Thyroid gland (tissue), 4 donors: ENCODE measurements around the gene SND1. TPM values are rescaled to one million over a fixed set of nuclear protein-coding genes. Genes with fewer than 3 reads are reported as not detected.

Experiments used
- DNase-seq, 2 donors: peaks; one replicate each; pipeline ENCODE4 v3.0.0-alpha.2; 2019
- H3K27ac ChIP-seq, 3 donors: fragments of 200-600 bp; sonication (generic); 1 replicate in 2 of 3; 2 replicates in 1 of 3; pipeline ENCODE4 v1.5.1; 2016 to 2019; ENCODE audit warnings: mild to moderate bottlenecking in 1 of 3, moderate library complexity in 1 of 3
- H3K27me3 ChIP-seq: fragments of 200-600 bp; sonication (generic); one replicate; pipeline ENCODE4 v1.5.1; 2019
- H3K36me3 ChIP-seq, 2 donors: fragments of 200-600 bp; sonication (generic); one replicate each; pipeline ENCODE4 v1.5.1; 2016 to 2019
- H3K4me1 ChIP-seq, 2 donors: fragments of 200-600 bp; sonication (generic); one replicate each; pipeline ENCODE4 v1.5.1; 2017 to 2019
- H3K4me3 ChIP-seq, 3 donors: fragments of 200-600 bp; sonication (generic); replicated peaks in 1 of 3; 1 replicate in 2 of 3; 2 replicates in 1 of 3; pipeline ENCODE4 v1.5.1; 2016; ENCODE audit warnings: mild to moderate bottlenecking in 1 of 3
- H3K9me3 ChIP-seq: fragments of 200-600 bp; sonication (generic); one replicate; pipeline ENCODE4 v1.5.1; 2017
- POLR2A ChIP-seq, 2 donors: fragments of 450-650 bp; IDR thresholded peaks; one replicate each; pipeline ENCODE4 v1.6.1; 2017; ENCODE audit warnings: antibody characterized with exemption in 2 of 2, mild to moderate bottlenecking in 2 of 2, moderate library complexity in 1 of 2
- WGBS, 2 donors: methylation state at CpG; one replicate each; pipeline ENCODE4 v1.1.5; 2017; 5-methylcytosine and 5-hydroxymethylcytosine counted together
- intact Hi-C: fragments of 100-400 bp; cut with DNase I; formaldehyde crosslinking; loops from one replicate; pipeline ENCODE4 v1.15.1; 2023
- total RNA-seq, 4 donors: library from RNA; depleted of rRNA; stranded (reverse); fragments of >200 nt; gene quantifications; one replicate each; pipeline ENCODE4 v1.2.3, GENCODE V29; 2016
- TF ChIP-seq, protein P1 (sequence below), 6 experiments: fragments of 200-600 bp in 3 of 6; fragments of 450-650 bp in 3 of 6; sonication (generic) in 3 of 6; IDR thresholded peaks; one replicate each; pipeline ENCODE4 v1.5.1; 2016 to 2019; ENCODE audit warnings: antibody characterized with exemption in 6 of 6, mild to moderate bottlenecking in 2 of 6, inconsistent platforms in 1 of 6, moderate library complexity in 1 of 6

The SND1 gene
- total RNA-seq, 4 donors from 2014 or later = 126 to 167 (median 144) TPM

DNA sequence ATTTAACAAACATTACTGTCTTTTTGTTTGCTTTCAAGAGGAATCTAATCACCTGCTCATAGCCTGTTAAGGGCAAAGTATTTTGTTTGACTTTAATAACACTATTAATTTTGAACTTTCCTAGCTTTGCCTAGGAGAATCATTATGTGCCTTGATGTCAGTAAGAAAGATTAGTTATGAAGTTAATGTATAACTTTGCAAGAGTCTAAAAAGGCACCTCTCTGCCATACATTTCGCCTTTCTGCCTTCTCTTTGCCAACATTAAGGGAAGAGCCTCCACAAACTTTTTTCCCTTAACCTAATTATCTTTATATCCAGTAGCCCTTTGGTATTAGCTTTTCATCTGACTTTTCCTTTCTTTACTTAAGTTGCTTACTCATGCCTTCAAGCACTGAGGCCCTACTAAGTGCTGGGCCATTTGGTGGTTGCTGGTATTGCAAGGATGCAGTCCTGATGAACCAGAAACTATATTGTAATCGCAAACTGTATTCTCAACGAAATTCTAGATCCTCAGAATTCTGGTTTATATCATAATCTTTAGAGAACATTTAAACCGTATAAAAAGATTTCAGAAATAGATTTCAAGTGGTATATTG is 108.5 kb downstream of the SND1 start:
- Histone ChIP-seq H3K36me3 (no peaks in the 10 kb centered on the region), H3K4me3 (no peak overlapping the region), H3K4me1 (no peaks in the 10 kb centered on the region), H3K9me3 (no peaks in the 10 kb centered on the region), H3K27ac (no peak overlapping the region), H3K27me3 (no peaks in the 10 kb centered on the region)
- no peak for DNase-seq
- 97% methylated on average over 4 of the region's 4 CpGs for WGBS, 2 donors
- intact Hi-C loops = no loop called here
- TF ChIP-seq, protein P1, sequence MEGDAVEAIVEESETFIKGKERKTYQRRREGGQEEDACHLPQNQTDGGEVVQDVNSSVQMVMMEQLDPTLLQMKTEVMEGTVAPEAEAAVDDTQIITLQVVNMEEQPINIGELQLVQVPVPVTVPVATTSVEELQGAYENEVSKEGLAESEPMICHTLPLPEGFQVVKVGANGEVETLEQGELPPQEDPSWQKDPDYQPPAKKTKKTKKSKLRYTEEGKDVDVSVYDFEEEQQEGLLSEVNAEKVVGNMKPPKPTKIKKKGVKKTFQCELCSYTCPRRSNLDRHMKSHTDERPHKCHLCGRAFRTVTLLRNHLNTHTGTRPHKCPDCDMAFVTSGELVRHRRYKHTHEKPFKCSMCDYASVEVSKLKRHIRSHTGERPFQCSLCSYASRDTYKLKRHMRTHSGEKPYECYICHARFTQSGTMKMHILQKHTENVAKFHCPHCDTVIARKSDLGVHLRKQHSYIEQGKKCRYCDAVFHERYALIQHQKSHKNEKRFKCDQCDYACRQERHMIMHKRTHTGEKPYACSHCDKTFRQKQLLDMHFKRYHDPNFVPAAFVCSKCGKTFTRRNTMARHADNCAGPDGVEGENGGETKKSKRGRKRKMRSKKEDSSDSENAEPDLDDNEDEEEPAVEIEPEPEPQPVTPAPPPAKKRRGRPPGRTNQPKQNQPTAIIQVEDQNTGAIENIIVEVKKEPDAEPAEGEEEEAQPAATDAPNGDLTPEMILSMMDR (IDR thresholded peaks at IDR 0.05) = no peak
- TF ChIP-seq POLR2A (IDR thresholded peaks at IDR 0.05) = no peak

DNA sequence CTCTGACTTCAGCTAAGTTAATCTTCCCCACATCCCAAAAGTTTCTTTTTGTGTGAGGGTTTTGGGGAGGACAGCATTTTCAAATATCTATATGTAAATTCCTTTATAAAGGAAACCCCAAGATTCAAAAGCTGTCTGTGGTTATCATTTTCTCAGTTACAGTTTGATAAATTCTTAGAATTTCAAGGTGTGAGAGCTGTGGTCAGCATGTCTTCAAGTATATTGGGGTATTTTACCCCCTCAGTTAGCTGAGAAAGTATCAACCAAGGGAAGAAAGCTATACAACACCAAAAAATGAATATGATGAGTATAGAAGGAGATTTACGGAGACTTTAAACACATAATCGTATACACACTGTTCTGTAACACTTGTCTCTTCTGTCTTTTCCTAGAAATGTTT is 109.2 kb downstream of the SND1 start:
- Histone ChIP-seq H3K4me3 (no peak overlapping the region), H3K4me1 (no peaks in the 10 kb centered on the region), H3K27me3 (no peaks in the 10 kb centered on the region), H3K9me3 (no peaks in the 10 kb centered on the region), H3K36me3 (no peaks in the 10 kb centered on the region), H3K27ac (no peak overlapping the region)
- DNase-seq = no peak
- no peak for TF ChIP-seq POLR2A (IDR thresholded peaks at IDR 0.05)
- TF ChIP-seq, protein P1 (IDR thresholded peaks at IDR 0.05) = no peak
- intact Hi-C loops = no loop called here
- 97 to 98% methylated on average over 2 of the region's 2 CpGs for WGBS, 2 donors

DNA sequence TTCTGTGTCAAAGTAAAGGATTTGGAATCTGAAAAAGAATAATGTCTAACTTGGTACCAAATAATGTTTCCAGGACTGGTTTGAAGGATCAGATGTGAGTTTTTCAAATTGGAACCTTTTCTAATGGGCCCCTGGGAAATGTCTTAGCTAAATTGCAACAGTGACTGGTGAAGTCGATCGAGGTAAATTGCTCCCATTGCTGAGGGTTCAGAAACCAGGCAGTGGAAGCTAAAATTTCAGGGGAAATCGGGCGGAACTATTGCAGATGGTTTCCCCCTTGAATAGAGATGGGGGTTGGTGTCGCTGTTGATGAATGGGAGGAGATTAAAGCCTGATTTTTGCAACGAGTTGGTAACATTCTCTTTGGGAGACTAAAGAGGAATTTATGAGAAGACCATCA is 112.7 kb downstream of the SND1 start:
- no peak overlapping the region for H3K4me3 ChIP-seq
- H3K9me3 ChIP-seq = no peaks in the 10 kb centered on the region
- no peaks in the 10 kb centered on the region for H3K4me1 ChIP-seq
- H3K36me3 ChIP-seq = no peaks in the 10 kb centered on the region
- intact Hi-C loops = no loop called here
- 73 to 90% methylated on average over 6 of the region's 6 CpGs for WGBS, 2 donors
- no peak for TF ChIP-seq POLR2A (IDR thresholded peaks at IDR 0.05)
- TF ChIP-seq, protein P1 (IDR thresholded peaks at IDR 0.05) = no peak
- no peaks in the 10 kb centered on the region for H3K27me3 ChIP-seq
- DNase-seq = no peak
- no peak overlapping the region for H3K27ac ChIP-seq

DNA sequence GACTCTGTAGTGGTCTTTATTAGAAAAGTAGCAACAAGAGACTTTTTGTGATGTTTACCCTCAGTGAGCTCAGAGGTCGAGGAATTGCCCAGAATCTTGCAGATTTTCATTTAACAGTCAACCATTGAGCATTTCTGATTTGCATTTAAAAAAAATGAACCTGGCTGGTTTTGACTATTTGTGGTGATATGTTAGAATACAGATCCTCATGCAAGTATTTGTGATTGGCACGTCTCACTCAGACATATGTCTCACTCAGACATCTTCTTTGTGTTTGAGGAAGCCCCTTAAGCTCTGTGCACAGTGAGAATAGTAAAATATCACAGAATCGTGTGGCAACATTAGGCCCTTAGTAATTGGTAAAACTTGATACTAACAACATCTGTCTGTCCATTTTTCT is 113.2 kb downstream of the SND1 start:
- no peak overlapping the region for H3K27ac ChIP-seq

DNA sequence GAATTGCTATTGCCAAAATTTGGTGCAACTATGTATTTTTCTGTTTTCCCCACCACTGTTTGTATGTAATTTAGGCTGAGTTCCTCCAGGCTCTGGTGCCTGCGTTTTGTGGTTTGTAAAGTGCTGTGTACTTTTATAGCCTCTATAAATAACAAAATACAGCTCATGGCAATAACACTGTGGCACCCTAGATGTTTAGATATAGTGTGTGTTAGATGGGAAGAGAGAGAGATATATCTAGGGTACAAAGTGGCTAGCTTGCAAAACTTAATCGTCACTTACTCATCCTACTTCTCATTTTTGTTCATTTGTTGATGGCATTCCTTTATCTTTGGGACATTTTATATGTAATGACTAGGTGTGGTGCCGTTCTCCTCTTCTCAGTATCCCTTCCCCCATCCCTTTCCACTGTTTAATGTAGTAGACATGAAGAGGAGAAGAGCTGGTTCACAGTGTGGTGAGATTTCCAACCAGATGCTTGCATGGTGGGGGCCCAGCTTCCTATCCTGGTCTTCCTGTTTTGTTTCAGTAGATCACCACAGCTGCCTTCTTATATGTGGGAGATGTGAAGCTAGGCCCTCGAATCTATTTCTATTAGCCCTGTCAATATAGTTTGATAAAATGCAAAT is 115.0 kb downstream of the SND1 start:
- WGBS, 2 donors = 81 to 93% methylated on average over 4 of the region's 4 CpGs
- Histone ChIP-seq H3K27me3 (no peaks in the 10 kb centered on the region), H3K27ac (no peak overlapping the region), H3K4me1 (no peaks in the 10 kb centered on the region), H3K4me3 (no peak overlapping the region), H3K9me3 (no peaks in the 10 kb centered on the region), H3K36me3 (no peaks in the 10 kb centered on the region)
- intact Hi-C loops = no loop called here
- TF ChIP-seq POLR2A (IDR thresholded peaks at IDR 0.05) = no peak
- TF ChIP-seq, protein P1 (IDR thresholded peaks at IDR 0.05) = no peak
- no peak for DNase-seq

More for the DNA sequence above, 113.2 kb downstream of the SND1 start:
- Histone ChIP-seq H3K4me3 (no peak overlapping the region), H3K27me3 (no peaks in the 10 kb centered on the region), H3K9me3 (no peaks in the 10 kb centered on the region), H3K36me3 (no peaks in the 10 kb centered on the region), H3K4me1 (no peaks in the 10 kb centered on the region)
- TF ChIP-seq, protein P1 (IDR thresholded peaks at IDR 0.05) = no peak
- no peak for TF ChIP-seq POLR2A (IDR thresholded peaks at IDR 0.05)
- intact Hi-C loops = no loop called here
- WGBS, 2 donors = 92 to 94% methylated on average over 3 of the region's 3 CpGs
- no peak for DNase-seq
